HG03520 (cell line): Measurements from ENCODE around the gene SPEM2.
"Not testable (repeated sequence)": the region's sequence is repeated elsewhere in the genome, so short reads cannot be mapped to it uniquely, and the experiment has no call there.

Source experiments
- ATAC-seq: cut with Tn5 transposase; IDR thresholded peaks from one replicate; pipeline ENCODE4 v1.9.1; 2021; ENCODE audit warnings: mild to moderate bottlenecking, moderate library complexity; ENCODE audit not compliant: unreplicated experiment

SPEM2 gene

GRCh38 chr17:7468804-7469389 lies 43.5 kb downstream of the SPEM2 start:
- ATAC-seq = no peak

DNA sequence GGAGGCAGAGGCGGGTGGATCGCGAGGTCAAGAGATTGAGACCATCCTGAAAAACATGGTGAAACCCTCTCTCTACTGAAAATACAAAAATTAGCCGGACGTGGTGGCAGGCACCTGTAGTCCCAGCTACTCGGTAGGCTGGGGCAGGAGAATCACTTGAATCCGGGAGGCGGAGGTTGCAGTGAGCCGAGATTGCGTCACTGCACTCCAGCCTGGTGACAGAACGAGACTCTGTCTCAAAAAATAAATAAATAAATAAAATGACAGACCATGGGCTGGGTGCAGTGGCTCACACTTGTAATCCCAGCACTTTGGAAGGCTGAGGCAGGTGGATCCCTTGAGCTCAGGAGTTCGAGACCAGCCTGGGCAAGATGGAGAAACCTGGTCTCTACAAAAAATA lies 44.4 kb downstream of the SPEM2 start:
- not testable (repeated sequence) for ATAC-seq

DNA sequence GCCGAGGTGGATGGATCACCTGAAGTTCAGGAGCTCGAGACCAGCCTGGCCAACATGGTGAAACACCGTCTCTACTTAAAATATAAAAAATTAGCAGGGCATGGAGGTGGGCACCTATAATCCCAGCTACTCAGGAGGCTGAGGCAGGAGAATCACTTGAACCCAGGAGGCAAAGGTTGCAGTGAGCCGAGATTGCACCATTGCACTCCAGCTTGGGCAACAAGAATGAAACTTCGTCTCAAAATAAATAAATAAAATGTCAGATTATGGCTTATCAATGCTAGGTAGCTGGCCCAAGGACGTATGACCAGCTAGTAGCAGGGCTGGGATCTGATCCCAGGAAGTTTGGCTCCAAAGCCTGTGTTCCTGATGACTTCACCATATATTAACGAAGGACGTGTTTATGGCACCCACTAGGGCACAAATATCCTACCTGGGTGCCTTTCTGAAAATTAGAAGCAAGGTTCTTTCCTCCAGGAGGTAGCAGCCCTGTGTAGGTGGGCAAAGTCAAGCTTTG lies 45.1 kb downstream of the SPEM2 start:
- ATAC-seq = not testable (repeated sequence)

DNA sequence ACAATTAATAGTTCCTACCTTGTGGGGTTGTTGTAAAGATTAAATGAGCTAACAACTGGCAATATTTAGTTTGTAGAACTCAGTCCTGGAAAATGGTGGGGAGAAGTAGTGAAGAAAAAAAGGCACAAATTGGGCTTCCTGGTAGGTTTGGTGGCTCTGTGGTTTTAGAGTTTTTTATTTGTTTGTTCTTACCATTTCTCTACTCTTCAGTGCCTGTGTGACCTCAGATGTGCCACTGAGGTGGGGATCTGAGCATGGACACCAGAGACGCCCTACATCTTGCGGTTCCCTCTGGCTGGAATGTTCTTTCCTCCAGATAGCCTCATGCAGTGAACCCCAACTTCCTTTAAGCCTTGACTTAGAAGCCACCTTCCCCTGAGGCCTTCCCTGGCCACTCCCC lies 46.3 kb downstream of the SPEM2 start:
- ATAC-seq = no peak

- not testable (repeated sequence) for ATAC-seq
Observed at GRCh38 chr17:7474767-7475166, 49.4 kb downstream of the SPEM2 start.

- no peak for ATAC-seq
Observed at GRCh38 chr17:7475764-7476422, 50.5 kb downstream of the SPEM2 start.

DNA sequence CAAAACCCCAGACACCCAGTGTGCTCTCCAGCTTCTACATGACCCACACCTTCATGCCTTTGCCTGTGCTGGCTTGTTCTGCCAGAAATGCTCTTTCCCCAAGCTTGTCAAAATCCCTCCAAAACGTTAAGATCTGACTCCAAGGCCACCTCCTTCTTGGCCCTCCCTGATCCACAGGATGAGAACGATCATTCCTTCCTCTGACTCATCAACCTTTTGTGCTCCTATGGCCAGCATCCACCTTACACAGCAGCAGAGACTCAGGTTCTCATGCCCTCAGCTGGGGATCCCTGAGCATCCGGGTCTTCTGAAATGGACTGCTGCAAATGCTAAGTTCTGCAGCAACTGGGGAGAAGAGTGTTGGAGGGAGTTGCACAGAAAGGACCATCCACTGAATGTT lies 51.1 kb downstream of the SPEM2 start:
- ATAC-seq = no peak

DNA sequence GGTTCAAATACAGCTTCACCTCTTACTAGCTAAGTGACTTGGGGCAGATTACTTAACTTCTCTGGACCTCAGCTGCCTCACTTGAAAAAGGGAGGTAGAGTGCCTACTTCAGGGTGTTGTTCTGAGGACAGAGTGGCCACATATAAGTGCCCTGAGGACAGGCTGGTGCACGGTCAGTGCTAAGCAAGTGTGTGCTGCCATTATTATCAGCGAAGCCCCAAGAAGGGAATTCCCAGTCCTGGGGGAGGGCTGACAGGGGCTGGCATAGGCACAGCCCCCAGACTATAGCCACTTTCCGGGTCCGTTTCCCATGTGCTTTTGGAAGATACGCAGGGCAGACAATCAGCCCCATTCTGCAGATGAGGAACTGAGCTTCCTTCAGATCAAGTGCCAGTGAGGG lies 51.5 kb downstream of the SPEM2 start:
- ATAC-seq = no peak
